H1 (cell line): ENCODE results near the gene RAD23A. TPM values are rescaled to one million over a fixed set of nuclear protein-coding genes. Genes with fewer than 3 reads are reported as not detected.

ENCODE experiments used
- CTCF ChIA-PET: fragments of 300-600 bp; sonication (Branson Sonifier 250); formaldehyde crosslinking; loops from one replicate; lab custom pipeline; 2021; ENCODE audit not compliant: partially characterized antibody; lab: Charles Lee
- POLR2A ChIA-PET: fragments of 300-600 bp; sonication (Branson Sonifier 250); formaldehyde crosslinking; loops from one replicate; lab custom pipeline; 2021; ENCODE audit warnings: inconsistent platforms; ENCODE audit not compliant: partially characterized antibody; lab: Charles Lee
- DNase-seq, 2 experiments: peaks; one replicate each; pipeline versions ENCODE4 v3.0.0 to v3.0.0-alpha.2; 2010 to 2022; ENCODE audit warnings: low spot score in 2 of 2, low read depth in 1 of 2, mixed read lengths in 1 of 2
- FAIRE-seq: peaks from 2 replicates; lab custom pipeline; 2011; peaks lifted over from hg19 to GRCh38; lab: Jason Lieb, UNC
- H2AFZ ChIP-seq: 2 replicates; pipeline ENCODE4 v1.8.1; 2012; ENCODE audit warnings: low read length, inconsistent platforms
- H2AK5ac ChIP-seq: 2 replicates; pipeline ENCODE4 v1.6.1; 2013; ENCODE audit warnings: low read depth, low read length
- H2BK120ac ChIP-seq: replicated peaks from 2 replicates; pipeline ENCODE3; 2013; ENCODE audit warnings: low read depth, low read length, inconsistent platforms
- H2BK12ac ChIP-seq: 2 replicates; pipeline ENCODE4 v1.6.1; 2013; ENCODE audit warnings: low read depth, low read length
- H2BK15ac ChIP-seq: 2 replicates; pipeline ENCODE4 v1.6.1; 2013; ENCODE audit warnings: low read length
- H2BK20ac ChIP-seq: 2 replicates; pipeline ENCODE4 v1.6.1; 2013; ENCODE audit warnings: low read length
- H2BK5ac ChIP-seq: 2 replicates; pipeline ENCODE4 v1.6.1; 2013; ENCODE audit warnings: low read depth, low read length
- H3K14ac ChIP-seq: 2 replicates; pipeline ENCODE4 v1.6.1; 2013; ENCODE audit warnings: inconsistent platforms; ENCODE audit not compliant: insufficient read length
- H3K18ac ChIP-seq: 2 replicates; pipeline ENCODE4 v1.6.1; 2013; ENCODE audit warnings: low read length; ENCODE audit errors: extremely low read depth
- H3K23ac ChIP-seq: 2 replicates; pipeline ENCODE4 v1.6.1; 2013; ENCODE audit warnings: inconsistent platforms; ENCODE audit not compliant: insufficient read length
- H3K23me2 ChIP-seq: 2 replicates; pipeline ENCODE4 v1.6.1; 2013; ENCODE audit warnings: low read depth, low read length
- H3K27ac ChIP-seq: 2 replicates; pipeline ENCODE4 v1.6.1; 2011; ENCODE audit warnings: low read depth, low read length, inconsistent platforms
- H3K27me3 ChIP-seq, 4 experiments: replicated peaks in 1 of 4; 1 replicate in 1 of 4; 2 replicates in 3 of 4; pipeline versions ENCODE4 v1.6.1 to v1.8.1; 2011 to 2013; ENCODE audit warnings: low read length in 3 of 4, mild to moderate bottlenecking in 3 of 4, inconsistent platforms in 2 of 4, mixed read lengths in 2 of 4, moderate library complexity in 1 of 4; ENCODE audit not compliant: control insufficient read depth in 3 of 4, insufficient read depth in 3 of 4; ENCODE audit errors: extremely low read depth in 1 of 4
- H3K36me3 ChIP-seq, 4 experiments: 2 replicates each; pipeline versions ENCODE4 v1.6.1 to v1.8.1; 2011 to 2013; ENCODE audit warnings: mild to moderate bottlenecking in 4 of 4, low read length in 3 of 4, moderate library complexity in 2 of 4, control low read depth in 1 of 4, inconsistent platforms in 1 of 4; ENCODE audit not compliant: insufficient read depth in 4 of 4, control insufficient read depth in 2 of 4
- H3K4ac ChIP-seq: replicated peaks from 2 replicates; pipeline ENCODE3; 2013; ENCODE audit warnings: low read length, low read depth, mixed read lengths, inconsistent platforms; ENCODE audit not compliant: insufficient read length
- H3K4me1 ChIP-seq, 4 experiments: replicated peaks in 1 of 4; 1 replicate in 1 of 4; 2 replicates in 3 of 4; pipeline versions ENCODE4 v1.6.1 to v1.8.1; 2011 to 2013; ENCODE audit warnings: low read length in 3 of 4, inconsistent platforms in 2 of 4, mixed read lengths in 1 of 4; ENCODE audit not compliant: insufficient read depth in 4 of 4, control insufficient read depth in 3 of 4
- H3K4me2 ChIP-seq, 2 experiments: 2 replicates each; pipeline versions ENCODE4 v1.6.1 to v1.8.1; 2011 to 2013; ENCODE audit warnings: low read depth in 2 of 2, low read length in 2 of 2, control low read depth in 1 of 2, inconsistent platforms in 1 of 2, mild to moderate bottlenecking in 1 of 2; ENCODE audit not compliant: insufficient read depth in 1 of 2
- H3K4me3 ChIP-seq, 4 experiments: fragments of 200-600, 300-600 bp in 1 of 4; sonication (generic), shearing (Covaris generic), sonication (Bioruptor Twin) in 1 of 4; 2 replicates each; pipeline versions ENCODE4 v1.5.1 to v1.8.1; 2011 to 2016; ENCODE audit warnings: low read length in 4 of 4, low read depth in 3 of 4, control low read depth in 2 of 4, inconsistent platforms in 2 of 4, mild to moderate bottlenecking in 2 of 4, mixed read lengths in 1 of 4, moderate library complexity in 1 of 4; ENCODE audit not compliant: insufficient read depth in 2 of 4; ENCODE audit errors: extremely low read depth in 1 of 4
- H3K56ac ChIP-seq: replicated peaks from 2 replicates; pipeline ENCODE3; 2013; ENCODE audit warnings: low read depth, mild to moderate bottlenecking, mixed read lengths, low read length, inconsistent platforms; ENCODE audit not compliant: insufficient read length
- H3K79me1 ChIP-seq: 2 replicates; pipeline ENCODE4 v1.6.1; 2013; ENCODE audit warnings: low read depth, low read length, control low read depth
- H3K79me2 ChIP-seq, 2 experiments: 2 replicates each; pipeline versions ENCODE4 v1.6.1 to v1.8.1; 2012 to 2013; ENCODE audit warnings: low read length in 2 of 2, mild to moderate bottlenecking in 2 of 2, inconsistent platforms in 1 of 2; ENCODE audit not compliant: insufficient read depth in 2 of 2, control insufficient read depth in 1 of 2
- H3K9ac ChIP-seq, 4 experiments: replicated peaks in 1 of 4; 1 replicate in 1 of 4; 2 replicates in 3 of 4; pipeline versions ENCODE4 v1.6.1 to v1.8.1; 2011 to 2013; ENCODE audit warnings: low read depth in 3 of 4, low read length in 3 of 4, control low read depth in 2 of 4, mild to moderate bottlenecking in 2 of 4, moderate library complexity in 2 of 4, inconsistent platforms in 1 of 4; ENCODE audit errors: extremely low read depth in 1 of 4
- H3K9me3 ChIP-seq, 2 experiments: 2 replicates each; pipeline versions ENCODE4 v1.6.1 to v1.8.1; 2012 to 2013; ENCODE audit warnings: mild to moderate bottlenecking in 2 of 2, moderate library complexity in 2 of 2, control low read depth in 1 of 2, inconsistent platforms in 1 of 2, low read depth in 1 of 2, low read length in 1 of 2, mixed read lengths in 1 of 2; ENCODE audit not compliant: insufficient read depth in 2 of 2
- H4K20me1 ChIP-seq, 2 experiments: replicated peaks in 1 of 2; 2 replicates each; pipeline versions ENCODE3 to v1.8.1; 2011 to 2013; ENCODE audit warnings: inconsistent platforms in 2 of 2, low read length in 2 of 2, mild to moderate bottlenecking in 1 of 2; ENCODE audit not compliant: insufficient read depth in 2 of 2, control insufficient read depth in 1 of 2
- H4K5ac ChIP-seq: 2 replicates; pipeline ENCODE4 v1.6.1; 2013; ENCODE audit warnings: low read length, low read depth, mixed read lengths, inconsistent platforms; ENCODE audit not compliant: insufficient read length
- H4K8ac ChIP-seq: 2 replicates; pipeline ENCODE4 v1.8.0; 2013; ENCODE audit warnings: mild to moderate bottlenecking, moderate library complexity, low read length, inconsistent platforms; ENCODE audit not compliant: insufficient read depth; ENCODE audit errors: extremely low read depth
- H4K91ac ChIP-seq: replicated peaks from 2 replicates; pipeline ENCODE3; 2013; ENCODE audit warnings: low read length, mixed read lengths, inconsistent platforms; ENCODE audit not compliant: insufficient read length
- CBX8 ChIP-seq: fragments of 300-800, 300-1000 bp; sonication (generic); IDR thresholded peaks from 2 replicates; pipeline ENCODE4 v1.7.1; 2016; ENCODE audit warnings: low read depth, low read length, borderline replicate concordance
- CEBPB ChIP-seq: IDR thresholded peaks from 2 replicates; pipeline ENCODE4 v1.6.1; 2012; ENCODE audit warnings: low read depth, low read length
- GTF2F1 ChIP-seq: IDR thresholded peaks from 2 replicates; pipeline ENCODE4 v1.6.1; 2012; ENCODE audit warnings: low read depth, low read length, improper control_type of control experiment, borderline replicate concordance
- HDAC2 ChIP-seq, 2 experiments: fragments of 300-600 bp in 1 of 2; sonication (generic) in 1 of 2; IDR thresholded peaks; 2 replicates each; pipeline ENCODE4 v1.6.1; 2011 to 2012; ENCODE audit warnings: low read depth in 2 of 2, low read length in 2 of 2, mild to moderate bottlenecking in 2 of 2, moderate library complexity in 2 of 2, borderline replicate concordance in 1 of 2, inconsistent platforms in 1 of 2
- NRF1 ChIP-seq: IDR thresholded peaks from 2 replicates; pipeline ENCODE4 v1.6.1; 2011; ENCODE audit warnings: mild to moderate bottlenecking, low read depth, low read length, improper control_type of control experiment
- SIRT6 ChIP-seq: IDR thresholded peaks from one replicate; pipeline ENCODE4 v1.7.1; 2012; ENCODE audit warnings: low read length, inconsistent platforms
- WGBS, 2 experiments: shearing (Covaris generic) in 1 of 2; methylation state at CpG; one replicate each; pipeline versions ENCODE4 v1.1.6 to v1.1.7; 2013 to 2015; ENCODE audit warnings: low lambda C conversion rate in 2 of 2, mixed read lengths in 2 of 2, inconsistent platforms in 1 of 2, low coverage in 1 of 2, missing lambda C conversion rate in 1 of 2; ENCODE audit not compliant: insufficient replicate concordance in 2 of 2, insufficient coverage in 1 of 2, insufficient read length in 1 of 2; ENCODE audit errors: extremely low coverage in 1 of 2, missing lambda C conversion rate in 1 of 2; 5-methylcytosine and 5-hydroxymethylcytosine counted together
- polyA plus RNA-seq, 7 experiments: library from polyadenylated mRNA; depleted of rRNA in 3 of 7; stranded (reverse) in 5 of 7; unstranded in 2 of 7; fragments of >200 nt in 5 of 7; fragments of 200-250 nt in 2 of 7; gene quantifications; 1 replicate in 5 of 7; 2 replicates in 1 of 7; 4 replicates in 1 of 7; pipeline versions ENCODE4 v1.2.1 to v1.2.3, GENCODE V29; 2011 to 2013; ENCODE audit warnings: missing spikeins in 2 of 7, mixed read lengths in 2 of 7
- total RNA-seq: library from RNA; stranded (reverse); fragmentation: NEBNext Ultra II Directional; extraction: Animal tissue kit (Norgen Biotek cat#: 25700); gene quantifications from 2 replicates; pipeline ENCODE4 v1.2.1, GENCODE V29; 2021

RAD23A gene
- total and polyA plus RNA-seq, 2 of the 8 experiments (the other 6 are each of a cell fraction or from before 2014, with no cell fraction given), result 40.0 to 76.1 TPM

- H3K56ac ChIP-seq, result no peak overlapping the region
- 62% methylated on average over 3 of the region's 3 CpGs; no CpG with 5 or more reads in 1 of the 2 experiments for WGBS, 2 experiments
- peaks cover 27 to 62% (median 57%) of the 10 kb centered on the region in 4 experiments for H3K27me3 ChIP-seq
- peak overlapping the region; percentile 32 for H3K18ac ChIP-seq
- H2BK20ac ChIP-seq, result peak overlapping the region; percentile 86
- H3K79me1 ChIP-seq, result peaks cover 3% of the 10 kb centered on the region; the same call in 1 of the 2 replicates
- peak overlapping the region in 1 of 2 experiments; percentile 42; a peak in 2 of 4 replicates for H3K4me2 ChIP-seq
- no peak overlapping the region for H3K4ac ChIP-seq
- no peak for DNase-seq
- H2BK120ac ChIP-seq, result no peak overlapping the region
- ChIA-PET POLR2A (interaction anchor here (1.0 to 1.2 kb wide), 2 partner anchors 16 to 22 kb away, joined by 3 read pairs; no protein-coding TSS in a partner anchor), CTCF (interaction anchor here (2.7 kb wide), 1 partner anchor 20 kb away, joined by 8 read pairs; no protein-coding TSS in a partner anchor)
- H3K4me1 ChIP-seq, result peaks cover 0 to 11% (median 6%) of the 10 kb centered on the region in 4 experiments; a peak in 5 of 7 replicates
- no peak overlapping the region for H4K8ac ChIP-seq
- no peak overlapping the region for H3K27ac ChIP-seq
- no peak overlapping the region for H2AFZ ChIP-seq
- no peaks in the 10 kb centered on the region for H3K9me3 ChIP-seq
- H4K5ac ChIP-seq, result no peak overlapping the region
- no peak overlapping the region for H3K4me3 ChIP-seq
- 0 out of 7 replicates have a peak overlapping the region, but pooled peaks of 1 of the 4 experiments have one; percentile 5 for H3K9ac ChIP-seq
- H2BK15ac ChIP-seq, result peak overlapping the region; percentile 100
- peaks cover 4 to 25% of the 10 kb centered on the region in 2 experiments for H4K20me1 ChIP-seq
- H2AK5ac ChIP-seq, result peak overlapping the region; percentile 100
- H4K91ac ChIP-seq, result peak overlapping the region; percentile 17
- H3K23ac ChIP-seq, result no peak overlapping the region
- peak overlapping the region; percentile 60; the same call in 1 of the 2 replicates for H2BK5ac ChIP-seq
- H3K36me3 ChIP-seq, result peaks cover 0 to 4% (median 0%) of the 10 kb centered on the region in 4 experiments; a peak in 1 of 8 replicates
- H3K23me2 ChIP-seq, result peaks cover 22% of the 10 kb centered on the region
- H3K79me2 ChIP-seq, result no peaks in the 10 kb centered on the region
- FAIRE-seq, result no peak
- no peak overlapping the region for H3K14ac ChIP-seq
- peak overlapping the region; percentile 99 for H2BK12ac ChIP-seq
- TF ChIP-seq SIRT6, result no peak
- no peak for TF ChIP-seq CEBPB
- TF ChIP-seq NRF1, result no peak
- TF ChIP-seq HDAC2 (IDR thresholded peaks at IDR 0.05; ENCODE audit: borderline replicate concordance in 1 of 2, low read depth in 2 of 2, low read length in 2 of 2), result no peak
- no peak for TF ChIP-seq GTF2F1
- no peak for TF ChIP-seq CBX8
Observed at GRCh38 chr19:12990853-12991252, 45.2 kb downstream of the RAD23A start.
